HepG2 (cell line): ENCODE measurements around the gene FBLL1. TPM values are rescaled to one million over a fixed set of nuclear protein-coding genes. Genes with fewer than 3 reads are reported as not detected.

ENCODE experiments used
- ARID4A ChIP-seq: sonication (generic); formaldehyde crosslinking; IDR thresholded peaks from 2 replicates; pipeline ENCODE4 v1.5.0; 2020; ENCODE audit warnings: mild to moderate bottlenecking, missing genetic modification reagents, borderline replicate concordance
- CBX1 ChIP-seq: IDR thresholded peaks from one replicate; pipeline ENCODE4 v1.6.1; 2016; ENCODE audit warnings: antibody characterized with exemption, low read depth
- ELF3 ChIP-seq: IDR thresholded peaks from 2 replicates; pipeline ENCODE4 v1.6.1; 2016; ENCODE audit warnings: missing genetic modification reagents, missing compliant biosample characterization
- IRX3 ChIP-seq: sonication (generic); formaldehyde crosslinking; IDR thresholded peaks from 2 replicates; pipeline ENCODE4 v1.8.1; 2023; ENCODE audit warnings: mild to moderate bottlenecking, low read depth, missing genetic modification reagents, borderline replicate concordance
- MTF2 ChIP-seq: sonication (generic); formaldehyde crosslinking; IDR thresholded peaks from 2 replicates; pipeline ENCODE4 v1.5.0; 2020; ENCODE audit warnings: missing genetic modification reagents, borderline replicate concordance
- ZNF142 ChIP-seq: sonication (generic); formaldehyde crosslinking; IDR thresholded peaks from 2 replicates; pipeline ENCODE4 v1.4.0; 2020; ENCODE audit warnings: missing genetic modification reagents
- ZNF235 ChIP-seq: sonication (generic); formaldehyde crosslinking; IDR thresholded peaks from 2 replicates; pipeline ENCODE4 v1.8.1; 2023; ENCODE audit warnings: mild to moderate bottlenecking, missing genetic modification reagents, borderline replicate concordance
- ZNF333 ChIP-seq: sonication (generic); formaldehyde crosslinking; IDR thresholded peaks from 2 replicates; pipeline ENCODE4 v1.4.0; 2020; ENCODE audit warnings: mild to moderate bottlenecking, missing genetic modification reagents, borderline replicate concordance
- ZNF512 ChIP-seq: sonication (generic); formaldehyde crosslinking; IDR thresholded peaks from 2 replicates; pipeline ENCODE4 v1.4.0; 2020; ENCODE audit warnings: mild to moderate bottlenecking, missing genetic modification reagents
- ZNF616 ChIP-seq: sonication (generic); formaldehyde crosslinking; IDR thresholded peaks from 2 replicates; pipeline ENCODE4 v1.5.0; 2020; ENCODE audit warnings: low read depth, mild to moderate bottlenecking, missing genetic modification reagents
- ZNF891 ChIP-seq: sonication (generic); formaldehyde crosslinking; IDR thresholded peaks from 2 replicates; pipeline ENCODE4 v1.5.0; 2020; ENCODE audit warnings: mild to moderate bottlenecking, missing genetic modification reagents
- ZSCAN12 ChIP-seq: sonication (generic); formaldehyde crosslinking; IDR thresholded peaks from 2 replicates; pipeline ENCODE4 v1.9.0; 2021; ENCODE audit warnings: mild to moderate bottlenecking, missing genetic modification reagents
- ZXDC ChIP-seq: sonication (generic); formaldehyde crosslinking; IDR thresholded peaks from 2 replicates; pipeline ENCODE4 v1.5.0; 2020; ENCODE audit warnings: mild to moderate bottlenecking, missing genetic modification reagents
- polyA plus RNA-seq, 8 experiments: library from polyadenylated mRNA; depleted of rRNA in 3 of 8; stranded (reverse) in 7 of 8; unstranded in 1 of 8; fragments of >200 nt; fragmentation: Illumina TruSeq in 4 of 8; extraction: Trizol in 4 of 8; gene quantifications; 2 replicates each; pipeline versions ENCODE4 v1.2.1 to v1.2.3, GENCODE V29; 2011 to 2016; ENCODE audit warnings: low read depth in 4 of 8, missing spikeins in 1 of 8, mixed read lengths in 1 of 8; ENCODE audit not compliant: insufficient read depth in 1 of 8
- total RNA-seq, 5 experiments: library from RNA; depleted of rRNA; stranded (reverse); fragments of >200 nt; fragmentation: Illumina TruSeq; extraction: Trizol; gene quantifications; 2 replicates each; pipeline ENCODE4 v1.2.3, GENCODE V29; 2016; ENCODE audit warnings: low read depth in 1 of 5

Gene FBLL1
- total and polyA plus RNA-seq, 2 of the 13 experiments (the other 11 are each of a cell fraction or from before 2014, with no cell fraction given), result 0.17 to 0.18 TPM

- TF ChIP-seq ZXDC (CRISPR knock-in tag), result no peak
- TF ChIP-seq ZNF891, result peak; percentile 59; the same call in 1 of the 2 replicates
- peak; percentile 95 for TF ChIP-seq CBX1
- 0 out of 2 replicates have a peak, but pooled peaks have one; percentile 77 for TF ChIP-seq MTF2 (CRISPR knock-in tag)
- TF ChIP-seq ZNF142, result no peak
- TF ChIP-seq ZNF616 (CRISPR knock-in tag), result no peak; the same call in 1 of the 2 replicates
- TF ChIP-seq ARID4A (CRISPR knock-in tag), result peak; percentile 94
- TF ChIP-seq ELF3 (CRISPR knock-in tag), result peak; percentile 90
- TF ChIP-seq ZNF333 (CRISPR knock-in tag), result 0 out of 2 replicates have a peak, but pooled peaks have one; percentile 48
- 0 out of 2 replicates have a peak, but pooled peaks have one; percentile 18 for TF ChIP-seq IRX3 (CRISPR knock-in tag)
- TF ChIP-seq ZSCAN12 (CRISPR knock-in tag), result no peak
- no peak for TF ChIP-seq ZNF512
- TF ChIP-seq ZNF235, result peak; percentile 46; the same call in 1 of the 2 replicates
Observed at GRCh38 chr5:168486136-168486879, 42.8 kb upstream of the FBLL1 start, which contains the start of gene RARS1 (continued).
